MM.1S (cell line): ENCODE data around the gene SEMA4A.

Experiments used
- CTCF ChIP-seq: fragments of 300-600 bp; sonication (generic); IDR thresholded peaks from 2 replicates; pipeline ENCODE4 v1.5.1; 2016; ENCODE audit warnings: antibody characterized with exemption, low read length, mixed read lengths
- EZH2 ChIP-seq: fragments of 300-600 bp; sonication (generic); optimal IDR thresholded peaks from 2 replicates; pipeline ENCODE3; 2017; ENCODE audit warnings: low read depth, mild to moderate bottlenecking, antibody characterized with exemption, low read length, mixed read lengths

DNA sequence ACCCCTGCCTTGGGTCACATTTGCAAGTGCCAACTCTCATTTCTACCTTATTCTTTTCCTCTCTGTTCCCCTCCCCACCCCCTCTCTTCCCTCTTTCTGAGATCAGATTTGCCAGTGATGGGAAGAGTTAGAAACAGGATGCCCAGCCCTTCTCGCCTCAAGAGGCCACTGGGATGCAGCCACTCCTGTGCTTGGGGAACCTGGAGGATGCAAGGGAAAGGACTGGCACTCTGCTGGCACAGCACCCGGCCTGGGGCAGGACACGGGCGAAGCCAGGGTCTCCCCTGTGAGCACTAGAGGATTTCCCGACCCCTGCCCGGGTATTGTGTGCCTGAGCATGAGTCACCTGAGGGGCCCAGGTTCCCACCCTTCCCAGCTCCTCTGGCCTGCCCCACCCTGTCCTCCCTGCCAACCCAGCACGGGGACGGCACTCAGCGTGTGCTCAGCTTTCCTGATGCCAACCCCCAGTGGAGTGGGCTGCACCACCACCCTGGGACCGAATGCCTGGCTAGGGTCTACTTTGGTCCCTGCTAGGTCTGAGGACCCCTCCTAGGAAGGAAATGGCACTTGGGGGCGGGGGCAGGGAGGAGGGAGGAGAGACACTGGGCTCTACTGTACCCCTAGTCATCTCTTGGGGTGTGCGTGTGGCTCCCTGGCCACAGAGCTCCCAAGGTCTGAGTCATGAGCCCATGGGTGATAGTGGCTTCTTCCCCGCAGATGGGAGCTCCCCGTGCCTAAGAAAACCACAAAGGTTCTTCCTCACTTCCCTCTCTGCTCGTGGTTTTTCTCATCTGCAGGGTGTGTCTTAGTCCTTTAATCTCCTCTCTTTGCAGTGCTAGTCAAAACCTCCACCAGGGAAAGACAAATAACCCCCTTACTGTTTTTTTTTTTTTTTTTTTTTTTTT is 26.5 kb upstream of the SEMA4A start:
- TF ChIP-seq CTCF (no peak), EZH2 (no peak)
